Suprapubic skin (tissue), 4 donors: ENCODE measurements around the gene DDB1. TPM values are rescaled to one million over a fixed set of nuclear protein-coding genes. Genes with fewer than 3 reads are reported as not detected.
A peak's percentile ranks its signal among the peaks of the same experiment; 100 is the strongest.

Experiments used
- DNase-seq, 2 donors: peaks; one replicate each; pipeline ENCODE4 v3.0.0-alpha.2; 2019; ENCODE audit warnings: low spot score in 2 of 2
- H3K27ac ChIP-seq: fragments of 200-600 bp; sonication (generic); one replicate; pipeline ENCODE4 v1.5.1; 2019
- H3K27me3 ChIP-seq: fragments of 200-600 bp; sonication (generic); one replicate; pipeline ENCODE4 v1.5.1; 2019
- H3K36me3 ChIP-seq: fragments of 200-600 bp; sonication (generic); one replicate; pipeline ENCODE4 v1.5.1; 2019
- H3K4me1 ChIP-seq: fragments of 200-600 bp; sonication (generic); one replicate; pipeline ENCODE4 v1.5.1; 2019
- H3K4me3 ChIP-seq: fragments of 200-600 bp; sonication (generic); one replicate; pipeline ENCODE4 v1.5.1; 2019; ENCODE audit warnings: mild to moderate bottlenecking
- H3K9me3 ChIP-seq: fragments of 200-600 bp; sonication (generic); one replicate; pipeline ENCODE4 v1.5.1; 2019
- EP300 ChIP-seq: sonication (generic); formaldehyde crosslinking; IDR thresholded peaks from one replicate; pipeline ENCODE4 v1.6.1; 2017; ENCODE audit warnings: antibody characterized with exemption
- POLR2A ChIP-seq, 2 donors: fragments of 450-650 bp; IDR thresholded peaks; one replicate each; pipeline ENCODE4 v1.6.1; 2017; ENCODE audit warnings: antibody characterized with exemption in 2 of 2, mild to moderate bottlenecking in 2 of 2, moderate library complexity in 2 of 2
- POLR2AphosphoS5 ChIP-seq, 3 donors: sonication (generic); formaldehyde crosslinking; IDR thresholded peaks; one replicate each; pipeline ENCODE4 v1.6.1; 2017; ENCODE audit warnings: antibody characterized with exemption in 3 of 3
- WGBS: methylation state at CpG from one replicate; pipeline ENCODE4 v1.1.5; 2018; 5-methylcytosine and 5-hydroxymethylcytosine counted together
- total RNA-seq, 4 donors: library from RNA; depleted of rRNA; stranded (reverse); fragments of >200 nt; gene quantifications; one replicate each; pipeline ENCODE4 v1.1.0, GENCODE V29; 2016
- TF ChIP-seq, protein P1 (sequence below), 2 donors: fragments of 200-600 bp in 1 of 2; fragments of 450-650 bp in 1 of 2; sonication (generic) in 1 of 2; IDR thresholded peaks; one replicate each; pipeline ENCODE4 v1.5.1; 2016 to 2019; ENCODE audit warnings: antibody characterized with exemption in 2 of 2, mild to moderate bottlenecking in 1 of 2, moderate library complexity in 1 of 2

Gene DDB1
- total RNA-seq, 4 donors from 2014 or later = 151 to 219 (median 182) TPM

DNA sequence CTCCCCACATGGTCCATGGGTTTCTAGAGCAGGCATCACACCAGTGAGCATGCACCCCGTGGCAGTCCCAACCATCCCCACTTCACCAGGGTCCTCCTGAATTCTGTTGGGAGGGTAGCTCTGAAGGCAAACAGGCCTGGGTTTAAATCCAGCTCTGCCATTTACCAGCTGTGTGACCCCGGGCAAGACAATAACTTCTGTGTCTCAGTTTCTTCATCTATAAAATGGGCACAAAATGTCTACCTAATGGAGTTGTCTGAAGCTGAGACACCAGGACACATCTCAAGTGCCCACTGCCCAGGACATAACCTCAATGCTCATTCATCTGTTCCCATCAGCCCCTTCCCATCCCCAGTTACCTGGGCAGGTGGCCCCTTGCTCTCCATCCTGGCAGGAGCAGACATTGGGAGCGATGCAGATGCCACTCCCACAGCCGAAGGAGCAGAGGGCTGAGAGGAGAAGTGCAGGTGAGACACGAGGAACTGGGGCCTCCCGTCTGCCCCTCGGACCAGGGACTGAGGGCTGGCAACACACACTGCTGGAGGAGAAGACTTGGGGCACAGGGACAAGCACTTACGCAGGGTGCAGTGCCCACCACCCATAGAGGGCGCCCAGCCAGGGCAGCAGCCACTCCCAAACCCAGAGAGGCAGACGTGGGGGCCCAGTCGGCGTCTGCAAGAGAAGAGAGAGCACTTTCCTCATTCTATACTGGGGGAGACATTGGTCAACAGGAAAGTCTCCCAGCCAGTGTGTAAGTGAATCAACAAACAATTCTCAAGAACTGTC lies 41.8 kb downstream of the DDB1 start:
- Histone ChIP-seq H3K4me1 (peaks cover 25% of the 10 kb centered on the region), H3K36me3 (no peaks in the 10 kb centered on the region), H3K4me3 (no peak overlapping the region), H3K27me3 (peaks cover 7% of the 10 kb centered on the region), H3K27ac (no peak overlapping the region), H3K9me3 (no peaks in the 10 kb centered on the region)
- WGBS = 90% methylated on average over 9 of the region's 12 CpGs
- TF ChIP-seq, protein P1, sequence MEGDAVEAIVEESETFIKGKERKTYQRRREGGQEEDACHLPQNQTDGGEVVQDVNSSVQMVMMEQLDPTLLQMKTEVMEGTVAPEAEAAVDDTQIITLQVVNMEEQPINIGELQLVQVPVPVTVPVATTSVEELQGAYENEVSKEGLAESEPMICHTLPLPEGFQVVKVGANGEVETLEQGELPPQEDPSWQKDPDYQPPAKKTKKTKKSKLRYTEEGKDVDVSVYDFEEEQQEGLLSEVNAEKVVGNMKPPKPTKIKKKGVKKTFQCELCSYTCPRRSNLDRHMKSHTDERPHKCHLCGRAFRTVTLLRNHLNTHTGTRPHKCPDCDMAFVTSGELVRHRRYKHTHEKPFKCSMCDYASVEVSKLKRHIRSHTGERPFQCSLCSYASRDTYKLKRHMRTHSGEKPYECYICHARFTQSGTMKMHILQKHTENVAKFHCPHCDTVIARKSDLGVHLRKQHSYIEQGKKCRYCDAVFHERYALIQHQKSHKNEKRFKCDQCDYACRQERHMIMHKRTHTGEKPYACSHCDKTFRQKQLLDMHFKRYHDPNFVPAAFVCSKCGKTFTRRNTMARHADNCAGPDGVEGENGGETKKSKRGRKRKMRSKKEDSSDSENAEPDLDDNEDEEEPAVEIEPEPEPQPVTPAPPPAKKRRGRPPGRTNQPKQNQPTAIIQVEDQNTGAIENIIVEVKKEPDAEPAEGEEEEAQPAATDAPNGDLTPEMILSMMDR (IDR thresholded peaks at IDR 0.05) = no peak
- TF ChIP-seq POLR2A (IDR thresholded peaks at IDR 0.05) (no peak), EP300 (no peak), POLR2AphosphoS5 (IDR thresholded peaks at IDR 0.05) (no peak)
- DNase-seq = no peak

DNA sequence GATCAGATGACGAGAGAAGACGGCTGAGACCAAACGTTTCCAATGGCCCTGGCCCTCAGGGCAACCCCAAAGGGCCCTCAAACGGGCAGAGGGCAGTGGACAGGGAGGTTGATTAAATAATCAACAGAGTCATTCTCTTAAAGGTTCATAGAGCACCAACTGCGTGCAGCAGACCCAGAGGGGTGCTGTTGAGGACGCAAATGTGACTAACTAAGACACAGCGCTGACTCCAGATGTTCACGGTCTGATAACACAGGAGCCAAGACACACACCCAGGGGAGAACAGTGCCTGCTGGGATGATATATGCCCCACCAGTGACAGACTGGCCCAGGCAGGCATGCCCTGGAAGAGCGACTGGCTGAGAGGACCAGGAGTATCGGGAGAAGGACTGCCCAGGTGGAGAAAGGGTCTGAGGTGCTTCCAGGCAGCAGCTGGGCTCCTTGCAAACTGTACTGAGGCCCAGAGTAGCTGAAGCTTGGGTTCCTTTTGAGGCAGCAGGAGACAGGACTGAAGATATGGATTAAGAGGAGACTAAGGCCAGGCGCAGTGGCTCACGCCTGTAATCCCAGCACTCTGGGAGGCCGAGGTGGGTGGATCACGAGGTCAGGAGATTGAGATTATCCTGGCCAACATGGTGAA lies 45.4 kb downstream of the DDB1 start:
- Histone ChIP-seq H3K36me3 (no peaks in the 10 kb centered on the region), H3K4me1 (no peaks in the 10 kb centered on the region), H3K27ac (no peak overlapping the region), H3K4me3 (no peak overlapping the region), H3K27me3 (no peaks in the 10 kb centered on the region), H3K9me3 (no peaks in the 10 kb centered on the region)
- 66% methylated on average over 12 of the region's 14 CpGs for WGBS
- no peak for DNase-seq
- TF ChIP-seq POLR2A (IDR thresholded peaks at IDR 0.05) = no peak
- TF ChIP-seq, protein P1 (IDR thresholded peaks at IDR 0.05) = no peak
- TF ChIP-seq EP300 = no peak
- no peak for TF ChIP-seq POLR2AphosphoS5 (IDR thresholded peaks at IDR 0.05)

DNA sequence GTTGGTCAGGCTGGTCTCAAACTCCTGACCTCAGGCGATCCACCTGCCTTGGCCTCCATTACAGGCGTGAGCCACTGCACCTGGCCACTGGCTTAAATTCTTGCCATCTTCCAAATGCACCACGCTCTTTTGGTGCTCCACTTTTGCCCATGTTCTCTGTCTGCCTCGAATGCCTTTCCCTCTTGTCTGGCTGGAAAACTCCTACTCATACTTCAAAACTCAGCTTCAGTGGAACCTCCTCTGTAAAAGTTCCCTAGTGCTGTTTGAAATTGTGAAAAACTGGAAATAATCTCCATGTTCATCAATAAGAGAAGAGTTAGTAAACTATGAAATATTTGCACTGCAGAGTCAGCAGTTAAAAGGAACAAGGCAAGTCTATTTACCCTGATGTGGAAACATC lies 49.3 kb downstream of the DDB1 start:
- WGBS = 94% methylated on average over 4 of the region's 4 CpGs
- TF ChIP-seq POLR2AphosphoS5 (IDR thresholded peaks at IDR 0.05) (no peak), POLR2A (IDR thresholded peaks at IDR 0.05) (no peak), EP300 (no peak)
- TF ChIP-seq, protein P1 (IDR thresholded peaks at IDR 0.05) = no peak
- no peak overlapping the region for H3K27ac ChIP-seq
- H3K27me3 ChIP-seq = no peaks in the 10 kb centered on the region
- no peak for DNase-seq
- no peaks in the 10 kb centered on the region for H3K36me3 ChIP-seq
- H3K4me1 ChIP-seq = peaks cover 20% of the 10 kb centered on the region
- H3K4me3 ChIP-seq = no peak overlapping the region
- H3K9me3 ChIP-seq = no peaks in the 10 kb centered on the region

GRCh38 chr11:61281581-61282250 lies 51.2 kb downstream of the DDB1 start:
- Histone ChIP-seq H3K9me3 (no peaks in the 10 kb centered on the region), H3K27me3 (no peaks in the 10 kb centered on the region), H3K27ac (no peak overlapping the region), H3K4me3 (peak overlapping the region; percentile 38), H3K36me3 (no peaks in the 10 kb centered on the region), H3K4me1 (peaks cover 20% of the 10 kb centered on the region)
- no peak for TF ChIP-seq EP300
- no peak for TF ChIP-seq POLR2AphosphoS5 (IDR thresholded peaks at IDR 0.05)
- TF ChIP-seq POLR2A (IDR thresholded peaks at IDR 0.05) = no peak
- TF ChIP-seq, protein P1 (IDR thresholded peaks at IDR 0.05) = no peak
- WGBS = 56% methylated on average over 33 of the region's 35 CpGs
- no peak for DNase-seq
